ENCODE data around the gene RILP. TPM values are rescaled to one million over a fixed set of nuclear protein-coding genes. Genes with fewer than 3 reads are reported as not detected.

The RILP gene
- 10.3 and 13.7 TPM in 2 replicates for total RNA-seq
- 9.9 and 11.1 TPM in 2 replicates for polyA plus RNA-seq

GRCh38 chr17:1649844-1650501, at the start of gene RILP:
RILP (minus strand) TSS chr17:1649866; CDS start chr17:1649804, 62 bp downstream.
- Histone ChIP-seq H3K79me2 (no peaks in the 10 kb centered on the region), H3K9me2 (replicated peaks; ENCODE audit: insufficient read depth) (no peaks in the 10 kb centered on the region), H2AFZ (peak within 1 kb of the TSS; percentile 63), H3K4me1 (ENCODE audit: insufficient read depth) (peaks cover 22% of the 10 kb centered on the region), H3K27me3 (no peaks in the 10 kb centered on the region), H3K4me3 (peak within 1 kb of the TSS; percentile 78), H4K20me1 (ENCODE audit: insufficient read depth, poor library complexity, severe bottlenecking) (peaks cover 6% of the 10 kb centered on the region), H3K27ac (peak within 1 kb of the TSS; percentile 97), H3K4me2 (peak within 1 kb of the TSS; percentile 99), H3K36me3 (replicated peaks; ENCODE audit: insufficient read depth, low read depth) (no peaks in the 10 kb centered on the region), H3K9me3 (ENCODE audit: low read depth) (no peaks in the 10 kb centered on the region)
- peak; percentile 86 for DNase-seq (ENCODE audit: low spot score)
- TF ChIP-seq EZH2 (IDR thresholded peaks at IDR 0.05; ENCODE audit: borderline replicate concordance), result no peak
- no peak for TF ChIP-seq EZH2phosphoT487 (IDR thresholded peaks at IDR 0.05; ENCODE audit: low read depth, severe bottlenecking, unreplicated experiment)
- no peak for TF ChIP-seq CTCF (IDR thresholded peaks at IDR 0.05; ENCODE audit: poor library complexity)
- 36% methylated on average over 23 of the region's 23 CpGs for WGBS (ENCODE audit: low lambda C conversion rate, missing lambda C conversion rate)

GRCh38 chr17:1697681-1698080, 48.0 kb upstream of the RILP start:
- H4K20me1 ChIP-seq (ENCODE audit: insufficient read depth, poor library complexity, severe bottlenecking), result no peaks in the 10 kb centered on the region
- H3K4me3 ChIP-seq, result no peak overlapping the region
- 39% methylated on average over 5 of the region's 5 CpGs for WGBS (ENCODE audit: low lambda C conversion rate, missing lambda C conversion rate)
- H3K27ac ChIP-seq, result no peak overlapping the region
- no peaks in the 10 kb centered on the region for H3K9me2 ChIP-seq (replicated peaks; ENCODE audit: insufficient read depth)
- no peaks in the 10 kb centered on the region for H3K4me1 ChIP-seq (ENCODE audit: insufficient read depth)
- H3K36me3 ChIP-seq (replicated peaks; ENCODE audit: insufficient read depth, low read depth), result no peaks in the 10 kb centered on the region
- H3K9me3 ChIP-seq (ENCODE audit: low read depth), result no peaks in the 10 kb centered on the region
- H2AFZ ChIP-seq, result no peak overlapping the region
- H3K4me2 ChIP-seq, result no peak overlapping the region
- no peaks in the 10 kb centered on the region for H3K79me2 ChIP-seq
- no peaks in the 10 kb centered on the region for H3K27me3 ChIP-seq
- DNase-seq (ENCODE audit: low spot score), result no peak
- TF ChIP-seq EZH2phosphoT487 (IDR thresholded peaks at IDR 0.05; ENCODE audit: low read depth, severe bottlenecking, unreplicated experiment) (no peak), CTCF (IDR thresholded peaks at IDR 0.05; ENCODE audit: poor library complexity) (no peak), EZH2 (IDR thresholded peaks at IDR 0.05; ENCODE audit: borderline replicate concordance) (no peak)

GRCh38 chr17:1695365-1695764, 45.7 kb upstream of the RILP start:
- Histone ChIP-seq H3K79me2 (no peaks in the 10 kb centered on the region), H3K27ac (no peak overlapping the region), H3K4me2 (no peak overlapping the region), H3K36me3 (replicated peaks; ENCODE audit: insufficient read depth, low read depth) (no peaks in the 10 kb centered on the region), H3K4me1 (ENCODE audit: insufficient read depth) (no peaks in the 10 kb centered on the region), H4K20me1 (ENCODE audit: insufficient read depth, poor library complexity, severe bottlenecking) (no peaks in the 10 kb centered on the region), H3K9me2 (replicated peaks; ENCODE audit: insufficient read depth) (no peaks in the 10 kb centered on the region), H3K4me3 (no peak overlapping the region), H3K9me3 (ENCODE audit: low read depth) (no peaks in the 10 kb centered on the region), H3K27me3 (no peaks in the 10 kb centered on the region), H2AFZ (no peak overlapping the region)
- TF ChIP-seq EZH2phosphoT487 (IDR thresholded peaks at IDR 0.05; ENCODE audit: low read depth, severe bottlenecking, unreplicated experiment), result no peak
- TF ChIP-seq CTCF (IDR thresholded peaks at IDR 0.05; ENCODE audit: poor library complexity), result no peak
- no peak for TF ChIP-seq EZH2 (IDR thresholded peaks at IDR 0.05; ENCODE audit: borderline replicate concordance)
- 89% methylated on average over 8 of the region's 8 CpGs for WGBS (ENCODE audit: low lambda C conversion rate, missing lambda C conversion rate)
- no peak for DNase-seq (ENCODE audit: low spot score)

Data from hepatocyte (in vitro differentiated cells).